HAP-1 (cell line): ENCODE measurements around the gene FOXD4L1.
A peak's percentile ranks its signal among the peaks of the same experiment; 100 is the strongest.
"Not testable (repeated sequence)": the region's sequence is repeated elsewhere in the genome, so short reads cannot be mapped to it uniquely, and the experiment has no call there.

Experiments used
- DNase-seq, 2 experiments: peaks; one replicate each; pipeline ENCODE4 v3.0.0-alpha.2; 2016 to 2020; ENCODE audit warnings: low spot score in 2 of 2
- H3K27me3 ChIP-seq: fragments of 250-450 bp; sonication (Bioruptor Pico); 2 replicates; pipeline ENCODE4 v1.5.1; 2020; ENCODE audit warnings: low read depth, mild to moderate bottlenecking, moderate library complexity
- H3K36me3 ChIP-seq: fragments of 250-450 bp; sonication (Bioruptor Pico); replicated peaks from 2 replicates; pipeline ENCODE4 v1.5.1; 2020; ENCODE audit warnings: mild to moderate bottlenecking
- H3K4me1 ChIP-seq: fragments of 250-450 bp; sonication (Bioruptor Pico); 2 replicates; pipeline ENCODE4 v1.5.1; 2020; ENCODE audit warnings: mild to moderate bottlenecking
- H3K4me3 ChIP-seq: fragments of 250-450 bp; sonication (Bioruptor Pico); 2 replicates; pipeline ENCODE4 v1.5.1; 2020; ENCODE audit warnings: mild to moderate bottlenecking, moderate library complexity
- H3K9me3 ChIP-seq: fragments of 250-450 bp; sonication (Bioruptor Pico); 2 replicates; pipeline ENCODE4 v1.5.1; 2020; ENCODE audit warnings: mild to moderate bottlenecking, moderate library complexity
- in situ Hi-C: fragments of 300-500 bp; cut with MboI; formaldehyde crosslinking; loops from 3 replicates; pipeline ENCODE4 v1.14.3; 2020; ENCODE audit warnings: low sequenced_read_pairs, inconsistent platforms, mixed read lengths

FOXD4L1 gene

DNA sequence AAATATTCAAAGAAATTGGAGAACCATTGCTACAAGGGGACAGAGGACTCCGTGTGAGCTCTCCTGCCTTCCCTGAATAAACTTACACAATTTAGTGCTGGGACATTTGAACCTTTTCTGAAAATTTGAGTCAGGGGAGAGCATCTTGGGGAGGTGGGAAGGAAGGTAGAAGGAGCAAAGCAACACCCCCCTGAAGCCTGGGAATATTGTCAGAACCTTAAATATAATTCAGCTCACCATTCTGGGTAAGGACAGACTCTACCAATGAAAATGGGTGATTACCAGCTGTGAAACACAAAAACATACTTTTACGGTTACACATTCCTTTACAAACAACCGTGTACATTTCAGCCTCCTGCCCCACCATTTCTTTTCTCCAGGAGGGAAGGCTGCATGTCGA, at the start of gene FOXD4L1:
Gene FOXD4L1 (plus strand): TSS at position 301 of the 400 bp plus-strand sequence. CDS start 592 bp downstream, outside the sequence.
- in situ Hi-C loops, H3K36me3 ChIP-seq, H3K9me3 ChIP-seq, DNase-seq, H3K4me3 ChIP-seq, H3K4me1 ChIP-seq: not testable (repeated sequence)
- peaks cover 11% of the 10 kb centered on the region for H3K27me3 ChIP-seq

DNA sequence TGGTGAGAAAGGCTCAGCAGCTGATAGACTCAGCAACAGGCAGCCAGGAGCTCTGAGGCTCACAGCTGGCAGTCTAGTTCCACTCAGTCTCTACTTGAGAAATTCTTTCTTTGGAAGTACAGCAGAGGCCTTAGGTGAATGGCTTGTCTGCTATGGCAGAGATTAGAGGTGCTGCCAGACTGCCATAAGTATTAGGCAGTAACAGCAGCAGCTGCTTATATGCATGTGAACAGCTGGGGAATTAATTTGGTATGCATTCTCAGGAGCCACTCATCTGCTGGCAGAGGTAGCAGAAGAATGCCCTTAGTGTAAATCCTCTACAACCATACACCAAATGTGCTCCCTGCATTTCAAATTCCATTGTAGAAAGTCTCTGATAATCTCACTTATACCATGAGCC, 32.7 kb upstream of the FOXD4L1 start:
- in situ Hi-C loops, H3K27me3 ChIP-seq, H3K36me3 ChIP-seq, H3K4me1 ChIP-seq, H3K4me3 ChIP-seq, H3K9me3 ChIP-seq: not testable (repeated sequence)
- peak; percentile 2 to 5 for DNase-seq

DNA sequence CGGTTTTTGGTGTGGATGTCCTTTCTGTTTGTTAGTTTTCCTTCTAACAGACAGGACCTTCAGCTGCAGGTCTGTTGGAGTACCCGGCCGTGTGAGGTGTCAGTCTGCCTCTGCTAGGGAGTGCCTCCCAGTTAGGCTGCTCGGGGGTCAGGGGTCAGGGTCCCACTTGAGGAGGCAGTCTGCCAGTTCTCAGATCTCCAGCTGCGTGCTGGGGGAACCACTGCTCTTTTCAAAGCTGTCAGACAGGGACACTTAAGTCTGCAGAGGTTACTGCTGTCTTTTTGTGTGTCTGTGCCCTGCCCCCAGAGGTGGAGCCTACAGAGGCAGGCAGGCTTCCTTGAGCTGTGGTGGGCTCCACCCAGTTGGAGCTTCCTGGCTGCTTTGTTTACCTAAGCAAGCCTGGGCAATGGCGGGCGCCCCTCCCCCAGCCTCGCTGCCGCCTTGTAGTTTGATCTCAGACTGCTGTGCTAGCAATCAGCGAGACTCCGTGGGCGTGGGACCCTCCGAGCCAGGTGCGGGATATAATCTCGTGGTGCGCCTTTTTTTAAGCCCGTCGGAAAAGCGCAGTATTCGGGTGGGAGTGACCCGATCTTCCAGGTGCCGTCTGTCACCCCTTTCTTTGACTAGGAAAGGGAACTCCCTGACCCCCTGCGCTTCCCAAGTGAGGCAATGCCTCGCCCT, 21.6 kb upstream of the FOXD4L1 start:
- H3K36me3 ChIP-seq, in situ Hi-C loops, DNase-seq, H3K4me1 ChIP-seq, H3K27me3 ChIP-seq, H3K9me3 ChIP-seq, H3K4me3 ChIP-seq: not testable (repeated sequence)

DNA sequence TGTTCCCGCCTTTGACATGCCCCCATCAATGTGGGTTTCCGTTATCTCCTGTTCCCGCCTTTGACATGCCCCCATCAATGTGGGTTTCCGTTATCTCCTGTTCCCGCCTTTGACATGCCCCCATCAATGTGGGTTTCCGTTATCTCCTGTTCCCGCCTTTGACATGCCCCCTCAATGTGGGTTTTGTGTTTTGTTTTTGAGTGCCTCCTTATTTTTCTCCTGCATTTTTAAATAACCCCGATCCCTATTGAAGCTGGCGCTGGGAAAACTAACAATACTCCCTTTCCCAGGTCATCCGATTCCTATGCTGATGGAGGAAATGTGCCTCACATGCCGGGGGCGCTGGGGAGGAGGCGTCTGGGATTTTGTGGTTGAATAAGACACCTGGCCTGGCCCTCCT, 1.9 kb upstream of the FOXD4L1 start:
- H3K9me3 ChIP-seq, DNase-seq, H3K4me3 ChIP-seq, H3K4me1 ChIP-seq, H3K36me3 ChIP-seq, H3K27me3 ChIP-seq, in situ Hi-C loops: not testable (repeated sequence)

DNA sequence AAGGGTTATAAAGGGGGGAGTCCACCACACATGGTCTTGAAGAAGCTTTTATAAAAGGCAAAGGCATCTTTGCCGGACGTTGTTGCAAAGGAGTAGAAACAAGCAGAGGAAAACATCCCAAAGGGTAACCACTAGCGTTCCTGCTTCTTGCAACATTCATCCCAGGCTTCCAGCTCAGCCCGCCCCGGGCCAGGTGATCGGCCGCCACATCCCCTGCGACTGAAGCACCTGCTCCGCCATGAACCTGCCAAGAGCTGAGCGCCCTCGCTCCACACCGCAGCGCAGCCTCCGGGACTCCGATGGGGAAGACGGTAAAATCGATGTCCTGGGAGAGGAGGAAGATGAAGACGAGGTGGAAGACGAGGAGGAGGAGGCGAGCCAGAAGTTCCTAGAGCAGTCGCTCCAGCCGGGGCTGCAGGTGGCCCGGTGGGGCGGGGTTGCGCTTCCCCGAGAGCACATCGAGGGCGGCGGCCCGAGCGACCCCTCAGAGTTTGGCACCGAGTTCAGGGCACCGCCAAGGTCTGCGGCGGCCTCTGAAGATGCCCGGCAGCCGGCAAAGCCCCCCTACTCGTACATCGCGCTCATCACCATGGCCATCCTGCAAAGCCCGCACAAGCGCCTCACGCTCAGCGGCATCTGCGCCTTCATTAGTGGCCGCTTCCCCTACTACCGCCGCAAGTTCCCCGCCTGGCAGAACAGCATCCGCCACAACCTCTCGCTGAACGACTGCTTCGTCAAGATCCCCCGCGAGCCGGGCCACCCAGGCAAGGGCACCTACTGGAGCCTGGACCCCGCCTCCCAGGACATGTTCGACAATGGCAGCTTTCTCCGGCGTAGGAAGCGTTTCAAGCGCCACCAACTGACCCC, 787 bp downstream of the FOXD4L1 start:
- in situ Hi-C loops, H3K4me1 ChIP-seq, H3K36me3 ChIP-seq, H3K4me3 ChIP-seq, H3K9me3 ChIP-seq, DNase-seq: not testable (repeated sequence)
- H3K27me3 ChIP-seq, result peaks cover 16% of the 10 kb centered on the region

DNA sequence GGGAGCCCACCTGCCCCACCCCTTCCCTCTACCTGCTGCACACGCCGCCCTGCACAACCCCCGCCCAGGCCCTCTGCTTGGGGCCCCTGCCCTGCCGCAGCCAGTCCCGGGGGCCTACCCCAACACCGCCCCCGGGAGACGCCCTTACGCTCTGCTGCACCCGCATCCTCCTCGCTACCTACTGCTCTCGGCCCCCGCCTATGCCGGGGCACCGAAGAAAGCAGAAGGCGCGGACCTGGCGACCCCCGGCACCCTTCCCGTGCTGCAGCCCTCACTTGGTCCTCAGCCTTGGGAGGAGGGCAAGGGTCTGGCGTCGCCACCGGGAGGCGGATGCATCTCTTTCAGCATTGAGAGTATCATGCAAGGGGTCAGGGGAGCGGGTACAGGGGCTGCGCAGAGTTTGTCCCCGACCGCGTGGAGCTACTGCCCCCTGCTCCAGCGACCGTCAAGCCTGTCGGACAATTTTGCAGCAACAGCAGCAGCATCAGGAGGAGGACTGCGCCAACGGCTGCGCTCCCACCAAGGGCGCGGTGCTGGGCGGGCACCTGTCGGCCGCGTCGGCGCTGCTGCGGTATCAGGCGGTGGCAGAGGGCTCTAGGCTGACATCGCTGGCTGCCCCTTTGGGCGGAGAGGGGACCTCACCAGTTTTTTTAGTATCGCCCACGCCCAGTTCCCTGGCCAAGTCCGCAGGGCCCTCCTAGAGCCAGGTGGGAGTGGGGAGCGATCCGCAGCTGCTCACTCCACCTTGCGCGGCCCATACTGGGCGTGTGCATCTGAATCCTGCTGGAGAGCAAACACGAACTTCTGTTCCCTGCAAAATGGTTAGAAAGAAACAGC, 1.6 kb downstream of the FOXD4L1 start:
- H3K27me3 ChIP-seq, result peaks cover 16% of the 10 kb centered on the region
- in situ Hi-C loops, H3K4me1 ChIP-seq, DNase-seq, H3K36me3 ChIP-seq, H3K4me3 ChIP-seq, H3K9me3 ChIP-seq: not testable (repeated sequence)

DNA sequence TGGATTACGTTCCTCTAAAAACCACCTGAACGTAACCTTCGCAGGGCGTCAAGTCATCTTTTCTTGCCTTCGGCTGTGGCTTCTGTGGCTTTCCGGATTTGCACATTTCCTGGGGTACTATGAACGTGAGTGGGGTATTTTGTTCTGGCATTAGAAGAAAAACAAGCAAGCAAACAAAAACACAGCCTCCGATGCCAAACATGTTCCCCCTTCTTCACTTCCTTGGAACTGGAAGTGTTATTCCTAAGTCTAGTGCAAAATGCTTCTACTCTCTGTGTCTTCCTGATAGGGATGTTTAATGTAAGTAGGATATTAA, 2.2 kb downstream of the FOXD4L1 start:
- H3K36me3 ChIP-seq, in situ Hi-C loops, DNase-seq, H3K9me3 ChIP-seq, H3K4me3 ChIP-seq, H3K4me1 ChIP-seq: not testable (repeated sequence)
- peaks cover 16% of the 10 kb centered on the region for H3K27me3 ChIP-seq

DNA sequence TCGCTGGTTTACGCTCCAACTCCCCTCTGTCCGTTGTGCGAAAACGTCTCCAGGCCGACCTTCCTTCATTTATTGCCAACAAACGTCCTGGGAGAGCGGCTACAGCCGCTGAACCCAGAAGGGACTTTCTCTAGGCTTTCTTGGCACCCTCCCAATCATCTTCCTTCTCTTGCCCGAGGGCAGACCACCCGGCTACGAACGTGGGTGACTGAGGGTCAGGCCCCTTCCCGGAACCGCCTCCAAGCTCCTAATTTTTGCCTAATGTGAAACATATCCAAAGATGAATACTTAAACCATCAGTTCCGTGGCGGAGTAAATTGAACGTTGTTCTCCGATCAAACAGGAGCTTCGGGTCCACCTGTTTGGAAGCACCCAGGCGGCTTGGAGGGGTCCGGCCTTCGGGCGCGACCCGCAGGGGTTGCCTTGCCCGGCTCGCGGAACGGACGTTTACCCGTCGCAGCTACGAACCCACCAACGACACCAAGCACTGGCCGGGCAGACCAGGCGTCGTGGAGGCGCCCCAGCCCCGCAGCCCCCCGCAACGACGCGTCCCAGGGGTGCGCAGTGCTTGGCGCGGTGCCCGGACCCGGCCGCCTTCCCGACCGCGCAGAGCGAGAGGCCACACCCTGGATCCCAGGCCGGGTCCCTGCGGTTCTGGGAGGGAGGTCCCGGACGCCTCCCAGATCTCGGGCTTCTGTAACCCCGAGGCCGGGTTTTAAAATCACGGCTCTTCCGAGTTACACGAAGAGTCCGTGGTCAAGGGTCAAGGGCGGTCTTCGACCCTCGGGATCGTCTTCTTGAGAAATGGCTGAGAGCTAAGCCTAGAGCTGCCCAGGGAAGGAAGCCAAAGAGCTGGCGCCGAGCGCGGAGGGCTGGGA, 4.0 kb downstream of the FOXD4L1 start:
- Histone ChIP-seq H3K27me3 (peaks cover 16% of the 10 kb centered on the region), H3K4me3 (peak overlapping the region; percentile 41)
- H3K36me3 ChIP-seq, in situ Hi-C loops, H3K4me1 ChIP-seq, H3K9me3 ChIP-seq: not testable (repeated sequence)
- peak in 1 of 2 experiments; percentile 18 for DNase-seq

DNA sequence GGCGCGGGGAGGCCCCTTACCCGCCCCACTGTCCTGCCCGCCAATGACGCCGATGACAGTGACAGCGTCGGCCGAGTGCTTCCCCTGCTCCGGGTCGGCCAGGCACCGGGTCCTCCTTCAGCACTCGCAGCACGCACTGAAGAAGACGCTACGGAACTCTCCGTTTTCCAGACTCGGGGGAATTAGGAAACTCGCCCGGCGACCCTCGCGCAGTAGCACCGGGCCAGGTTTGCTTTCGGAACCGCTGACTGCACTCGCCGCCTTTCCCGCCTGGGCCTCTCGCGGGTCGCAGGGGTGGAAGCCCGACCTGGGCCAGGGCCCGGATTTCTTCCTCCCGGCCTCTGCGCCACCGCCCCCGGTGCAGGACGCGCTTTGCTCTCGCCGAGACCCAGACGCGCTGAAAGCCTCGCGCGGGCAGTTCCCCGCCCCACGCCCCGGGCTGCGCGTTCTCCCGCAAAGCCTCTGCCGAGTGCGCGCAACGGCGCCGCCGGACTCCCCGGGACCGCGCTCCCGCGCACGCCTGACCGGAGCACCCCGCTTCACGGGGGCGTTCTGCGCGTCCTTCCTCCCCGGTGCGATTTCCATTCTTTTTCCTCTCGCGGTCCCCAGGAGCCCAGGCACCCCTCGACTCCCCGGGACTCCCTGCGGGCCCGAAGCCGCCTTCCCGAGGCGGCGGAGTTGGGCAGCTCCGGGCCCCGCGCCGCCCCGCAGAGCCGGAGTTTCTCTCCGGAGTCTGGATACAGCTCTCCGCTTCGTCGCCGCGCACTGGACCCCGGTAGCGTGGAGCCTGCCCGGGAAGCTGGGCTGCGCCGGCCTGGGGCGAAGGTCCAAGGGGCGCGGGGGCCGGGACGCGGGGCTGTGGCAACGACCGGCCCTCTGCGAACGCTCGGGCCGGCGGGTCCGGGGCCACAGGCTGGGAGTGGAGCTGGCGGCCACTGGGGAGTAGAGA, 4.9 kb downstream of the FOXD4L1 start:
- in situ Hi-C loops, H3K36me3 ChIP-seq, H3K9me3 ChIP-seq, H3K4me1 ChIP-seq: not testable (repeated sequence)
- DNase-seq, result peak; percentile 29 to 70
- peaks cover 16% of the 10 kb centered on the region for H3K27me3 ChIP-seq
- H3K4me3 ChIP-seq, result peak overlapping the region; percentile 41

DNA sequence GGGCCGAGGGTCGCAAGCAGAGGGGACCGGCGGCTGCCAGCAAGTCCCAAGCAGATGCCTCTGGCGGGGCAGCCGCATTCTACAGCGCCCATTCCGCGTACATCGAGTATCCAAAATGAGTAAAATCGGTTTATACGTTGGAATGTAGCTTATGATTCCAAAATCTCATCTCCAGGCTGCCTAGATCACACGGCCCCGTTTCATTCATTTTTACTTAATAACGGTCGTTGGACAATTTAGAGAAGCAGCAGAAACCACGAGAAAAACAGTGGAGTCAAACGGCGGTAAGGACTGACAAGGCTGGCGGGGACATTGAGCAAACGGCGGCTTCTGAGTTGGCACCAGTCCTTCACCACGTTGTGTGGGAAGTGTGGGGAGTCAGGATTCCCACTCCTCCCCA, 5.6 kb downstream of the FOXD4L1 start:
- H3K27me3 ChIP-seq, result peaks cover 16% of the 10 kb centered on the region
- DNase-seq, H3K4me1 ChIP-seq, H3K9me3 ChIP-seq, H3K36me3 ChIP-seq, in situ Hi-C loops: not testable (repeated sequence)
- H3K4me3 ChIP-seq, result peak overlapping the region; percentile 41

DNA sequence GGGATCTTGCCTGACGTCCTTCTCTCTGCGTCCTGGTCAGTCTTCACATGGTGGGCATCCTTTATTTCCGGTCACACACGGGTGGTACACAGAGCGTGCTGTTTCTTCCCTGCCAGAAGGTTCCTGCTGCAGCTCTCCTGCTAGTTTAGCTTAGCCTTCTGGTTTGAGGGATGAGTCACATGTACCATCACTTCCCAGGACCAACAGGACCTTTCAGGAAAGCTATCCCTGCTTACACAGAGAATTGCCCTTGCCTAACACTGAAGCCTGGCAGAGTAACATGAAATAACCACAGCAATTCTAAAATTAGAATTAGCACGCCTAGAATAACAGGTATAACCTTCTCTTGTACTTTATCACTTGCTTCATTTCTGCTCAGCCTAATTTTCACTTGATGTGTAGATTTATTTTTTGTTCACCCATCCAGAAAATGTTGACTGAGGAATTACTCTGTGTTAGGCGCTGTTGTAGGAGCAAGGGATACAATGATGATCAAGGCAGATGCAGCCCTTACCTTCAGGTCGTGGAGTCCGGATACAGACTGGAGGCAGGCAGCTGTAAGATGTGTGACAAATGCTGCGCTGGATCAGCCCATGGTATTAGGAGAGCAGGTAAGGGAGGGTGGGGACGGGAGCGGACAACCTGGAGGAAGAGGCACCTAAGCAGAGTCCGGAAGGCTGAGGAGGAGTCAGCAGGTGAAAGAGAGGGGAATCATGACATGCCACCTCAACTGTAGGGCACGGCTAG, 9.1 kb downstream of the FOXD4L1 start:
- H3K4me3 ChIP-seq, in situ Hi-C loops, H3K9me3 ChIP-seq, DNase-seq, H3K36me3 ChIP-seq, H3K4me1 ChIP-seq: not testable (repeated sequence)
- H3K27me3 ChIP-seq, result peaks cover 10% of the 10 kb centered on the region

DNA sequence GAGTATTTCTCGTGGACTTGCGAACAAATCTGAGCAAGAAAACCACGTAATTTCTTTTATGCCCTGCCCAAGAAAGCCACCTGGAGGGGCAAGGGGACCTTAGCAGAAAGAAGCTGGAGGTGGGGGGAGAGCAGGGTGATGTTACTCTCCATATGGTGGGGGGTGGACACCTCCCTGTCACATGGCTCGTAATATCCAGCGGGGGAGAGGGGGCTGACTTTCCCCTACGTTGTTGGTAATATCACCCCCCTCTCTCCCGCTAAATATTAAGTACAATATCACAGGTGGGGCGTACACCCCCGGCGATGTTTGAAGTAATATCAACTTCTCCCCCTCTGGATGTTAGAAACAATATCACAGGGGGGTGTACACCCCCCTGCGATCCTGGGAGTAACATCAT, 9.7 kb downstream of the FOXD4L1 start:
- H3K4me1 ChIP-seq, H3K9me3 ChIP-seq, in situ Hi-C loops, DNase-seq, H3K4me3 ChIP-seq, H3K27me3 ChIP-seq, H3K36me3 ChIP-seq: not testable (repeated sequence)
